ENCODE data around the gene GPC3. TPM values are rescaled to one million over a fixed set of nuclear protein-coding genes. Genes with fewer than 3 reads are reported as not detected.

The GPC3 gene
- total RNA-seq, 1 donor, result not detected

GRCh38 chrX:133611676-133612075, 373.7 kb downstream of the GPC3 start:
- Histone ChIP-seq H3K27ac (ENCODE audit: low read depth, low read length) (no peak overlapping the region), H3K9me3 (ENCODE audit: low read depth, low read length) (no peaks in the 10 kb centered on the region), H3K4me3 (ENCODE audit: insufficient read depth, low read length) (no peak overlapping the region), H3K79me2 (ENCODE audit: insufficient read depth, low read length) (no peaks in the 10 kb centered on the region), H3K27me3 (ENCODE audit: insufficient read depth, low read length) (peaks cover 5% of the 10 kb centered on the region), H2AFZ (ENCODE audit: low read length) (no peak overlapping the region), H3K4me2 (ENCODE audit: insufficient read depth, low read length) (no peak overlapping the region), H3K4me1 (ENCODE audit: insufficient read depth, low read length) (peaks cover 26% of the 10 kb centered on the region), H4K20me1 (ENCODE audit: insufficient read depth, low read length) (no peaks in the 10 kb centered on the region), H3K36me3 (ENCODE audit: insufficient read depth, low read length) (no peaks in the 10 kb centered on the region)
- DNase-seq (ENCODE audit: insufficient read length, low spot score, missing footprints), result no peak
- TF ChIP-seq, protein P1, sequence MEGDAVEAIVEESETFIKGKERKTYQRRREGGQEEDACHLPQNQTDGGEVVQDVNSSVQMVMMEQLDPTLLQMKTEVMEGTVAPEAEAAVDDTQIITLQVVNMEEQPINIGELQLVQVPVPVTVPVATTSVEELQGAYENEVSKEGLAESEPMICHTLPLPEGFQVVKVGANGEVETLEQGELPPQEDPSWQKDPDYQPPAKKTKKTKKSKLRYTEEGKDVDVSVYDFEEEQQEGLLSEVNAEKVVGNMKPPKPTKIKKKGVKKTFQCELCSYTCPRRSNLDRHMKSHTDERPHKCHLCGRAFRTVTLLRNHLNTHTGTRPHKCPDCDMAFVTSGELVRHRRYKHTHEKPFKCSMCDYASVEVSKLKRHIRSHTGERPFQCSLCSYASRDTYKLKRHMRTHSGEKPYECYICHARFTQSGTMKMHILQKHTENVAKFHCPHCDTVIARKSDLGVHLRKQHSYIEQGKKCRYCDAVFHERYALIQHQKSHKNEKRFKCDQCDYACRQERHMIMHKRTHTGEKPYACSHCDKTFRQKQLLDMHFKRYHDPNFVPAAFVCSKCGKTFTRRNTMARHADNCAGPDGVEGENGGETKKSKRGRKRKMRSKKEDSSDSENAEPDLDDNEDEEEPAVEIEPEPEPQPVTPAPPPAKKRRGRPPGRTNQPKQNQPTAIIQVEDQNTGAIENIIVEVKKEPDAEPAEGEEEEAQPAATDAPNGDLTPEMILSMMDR (IDR thresholded peaks at IDR 0.05; ENCODE audit: extremely low read depth, low read depth, low read length), result no peak

- no peaks in the 10 kb centered on the region for H4K20me1 ChIP-seq (ENCODE audit: insufficient read depth, low read length)
- H3K27ac ChIP-seq (ENCODE audit: low read depth, low read length), result no peak overlapping the region
- H3K36me3 ChIP-seq (ENCODE audit: insufficient read depth, low read length), result no peaks in the 10 kb centered on the region
- no peak overlapping the region for H2AFZ ChIP-seq (ENCODE audit: low read length)
- H3K27me3 ChIP-seq (ENCODE audit: insufficient read depth, low read length), result peaks cover 5% of the 10 kb centered on the region
- DNase-seq (ENCODE audit: insufficient read length, low spot score, missing footprints), result no peak
- H3K9me3 ChIP-seq (ENCODE audit: low read depth, low read length), result no peaks in the 10 kb centered on the region
- H3K4me2 ChIP-seq (ENCODE audit: insufficient read depth, low read length), result no peak overlapping the region
- H3K4me3 ChIP-seq (ENCODE audit: insufficient read depth, low read length), result no peak overlapping the region
- TF ChIP-seq, protein P1 (IDR thresholded peaks at IDR 0.05; ENCODE audit: extremely low read depth, low read depth, low read length), result no peak
- no peaks in the 10 kb centered on the region for H3K79me2 ChIP-seq (ENCODE audit: insufficient read depth, low read length)
- peaks cover 26% of the 10 kb centered on the region for H3K4me1 ChIP-seq (ENCODE audit: insufficient read depth, low read length)
Measured at GRCh38 chrX:133610056-133610455, 375.3 kb downstream of the GPC3 start.

GRCh38 chrX:133609166-133609565, 376.2 kb downstream of the GPC3 start:
- Histone ChIP-seq H3K4me2 (ENCODE audit: insufficient read depth, low read length) (no peak overlapping the region), H4K20me1 (ENCODE audit: insufficient read depth, low read length) (no peaks in the 10 kb centered on the region), H3K79me2 (ENCODE audit: insufficient read depth, low read length) (no peaks in the 10 kb centered on the region), H3K4me3 (ENCODE audit: insufficient read depth, low read length) (no peak overlapping the region), H3K36me3 (ENCODE audit: insufficient read depth, low read length) (no peaks in the 10 kb centered on the region), H2AFZ (ENCODE audit: low read length) (no peak overlapping the region), H3K9me3 (ENCODE audit: low read depth, low read length) (no peaks in the 10 kb centered on the region), H3K4me1 (ENCODE audit: insufficient read depth, low read length) (peaks cover 26% of the 10 kb centered on the region), H3K27ac (ENCODE audit: low read depth, low read length) (peak overlapping the region; percentile 71), H3K27me3 (ENCODE audit: insufficient read depth, low read length) (peaks cover 12% of the 10 kb centered on the region)
- DNase-seq (ENCODE audit: insufficient read length, low spot score, missing footprints), result no peak
- TF ChIP-seq, protein P1 (IDR thresholded peaks at IDR 0.05; ENCODE audit: extremely low read depth, low read depth, low read length), result no peak

DNA sequence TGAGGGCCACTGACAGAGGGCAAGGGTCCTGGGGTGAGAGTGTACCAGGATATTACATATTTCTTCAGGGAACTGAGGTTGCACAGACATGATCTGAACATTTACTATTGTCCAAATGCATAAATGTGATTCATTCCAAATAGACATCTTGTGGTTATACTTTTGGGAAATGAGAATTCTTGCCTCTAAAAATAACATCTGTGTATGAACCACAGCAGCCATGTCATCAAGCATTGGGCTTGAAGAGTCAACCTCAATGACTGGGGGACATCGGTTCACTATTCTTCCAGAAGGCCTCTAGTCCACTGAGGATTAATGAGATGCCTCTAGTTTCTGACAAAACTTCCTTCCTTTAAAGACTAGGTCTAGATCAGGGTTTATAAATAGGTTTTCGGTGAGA, 377.0 kb downstream of the GPC3 start:
- H3K4me2 ChIP-seq (ENCODE audit: insufficient read depth, low read length), result no peak overlapping the region

More for the DNA sequence above, 377.0 kb downstream of the GPC3 start:
- peak overlapping the region; percentile 71 for H3K27ac ChIP-seq (ENCODE audit: low read depth, low read length)
- no peak overlapping the region for H3K4me3 ChIP-seq (ENCODE audit: insufficient read depth, low read length)
- TF ChIP-seq, protein P1 (IDR thresholded peaks at IDR 0.05; ENCODE audit: extremely low read depth, low read depth, low read length), result no peak
- peaks cover 26% of the 10 kb centered on the region for H3K4me1 ChIP-seq (ENCODE audit: insufficient read depth, low read length)
- H3K27me3 ChIP-seq (ENCODE audit: insufficient read depth, low read length), result peaks cover 15% of the 10 kb centered on the region
- no peak overlapping the region for H2AFZ ChIP-seq (ENCODE audit: low read length)
- DNase-seq (ENCODE audit: insufficient read length, low spot score, missing footprints), result no peak
- no peaks in the 10 kb centered on the region for H3K36me3 ChIP-seq (ENCODE audit: insufficient read depth, low read length)
- no peaks in the 10 kb centered on the region for H4K20me1 ChIP-seq (ENCODE audit: insufficient read depth, low read length)
- no peaks in the 10 kb centered on the region for H3K79me2 ChIP-seq (ENCODE audit: insufficient read depth, low read length)
- H3K9me3 ChIP-seq (ENCODE audit: low read depth, low read length), result no peaks in the 10 kb centered on the region

Data from osteoblast (primary cell).